Mammary epithelial cell (primary cell): Measurements from ENCODE around the gene ZNF396.

Experiments
- CTCF ChIP-seq, 2 donors: IDR thresholded peaks in 1 of 2; conservative IDR thresholded peaks in 1 of 2; 2 replicates each; pipeline ENCODE4 v1.5.1; 2011 to 2012; ENCODE audit warnings: inconsistent platforms in 2 of 2, low read length in 2 of 2, mild to moderate bottlenecking in 2 of 2, control low read depth in 1 of 2, low read depth in 1 of 2; ENCODE audit not compliant: insufficient read depth in 1 of 2; ENCODE audit errors: extremely low read depth in 1 of 2
- EZH2 ChIP-seq: IDR thresholded peaks from 2 replicates; pipeline ENCODE4 v1.6.1; 2012; ENCODE audit warnings: low read length, inconsistent platforms, borderline replicate concordance

- TF ChIP-seq CTCF (conservative IDR thresholded peaks at IDR 0.05 in 1 of 2, IDR thresholded peaks at IDR 0.05 in 1 of 2; ENCODE audit: extremely low read depth in 1 of 2, insufficient read depth in 1 of 2, low read depth in 1 of 2, low read length in 2 of 2) (no peak), EZH2 (no peak)
These were observed 41.5 kb upstream of the ZNF396 start for GRCh38 chr18:35418610-35419009.
